ENCODE measurements around the gene FADS1.
A peak's percentile ranks its signal among the peaks of the same experiment; 100 is the strongest.

The FADS1 gene

GRCh38 chr11:61800331-61801281 lies 16.2 kb downstream of the FADS1 start:
- Histone ChIP-seq H3K9me3 (ENCODE audit: control insufficient read depth, insufficient read depth, low read depth, low read length) (no peaks in the 10 kb centered on the region), H3K4me1 (ENCODE audit: control insufficient read depth, insufficient read depth, low read length) (no peaks in the 10 kb centered on the region), H3K27me3 (ENCODE audit: control insufficient read depth, insufficient read depth, low read length) (no peaks in the 10 kb centered on the region), H3K4me3 (ENCODE audit: low read depth, low read length) (no peak overlapping the region), H3K27ac (ENCODE audit: low read depth, low read length) (no peak overlapping the region), H3K36me3 (ENCODE audit: control insufficient read depth, insufficient read depth, low read length) (peaks cover 86% of the 10 kb centered on the region), H3K9ac (ENCODE audit: low read length) (no peak overlapping the region)

GRCh38 chr11:61799665-61800284 lies 17.0 kb downstream of the FADS1 start:
- Histone ChIP-seq H3K36me3 (ENCODE audit: control insufficient read depth, insufficient read depth, low read length) (peaks cover 86% of the 10 kb centered on the region), H3K4me3 (ENCODE audit: low read depth, low read length) (no peak overlapping the region), H3K27me3 (ENCODE audit: control insufficient read depth, insufficient read depth, low read length) (no peaks in the 10 kb centered on the region), H3K9ac (ENCODE audit: low read length) (no peak overlapping the region), H3K27ac (ENCODE audit: low read depth, low read length) (no peak overlapping the region), H3K4me1 (ENCODE audit: control insufficient read depth, insufficient read depth, low read length) (no peaks in the 10 kb centered on the region), H3K9me3 (ENCODE audit: control insufficient read depth, insufficient read depth, low read depth, low read length) (no peaks in the 10 kb centered on the region)

- Histone ChIP-seq H3K36me3 (ENCODE audit: control insufficient read depth, insufficient read depth, low read length) (peaks cover 64% of the 10 kb centered on the region), H3K27ac (ENCODE audit: low read depth, low read length) (no peak overlapping the region), H3K4me1 (ENCODE audit: control insufficient read depth, insufficient read depth, low read length) (0 out of 2 replicates have a peak, but pooled peaks cover 3% of the 10 kb centered on the region), H3K9ac (ENCODE audit: low read length) (no peak overlapping the region), H3K9me3 (ENCODE audit: control insufficient read depth, insufficient read depth, low read depth, low read length) (no peaks in the 10 kb centered on the region), H3K27me3 (ENCODE audit: control insufficient read depth, insufficient read depth, low read length) (no peaks in the 10 kb centered on the region), H3K4me3 (ENCODE audit: low read depth, low read length) (no peak overlapping the region)
Observed at GRCh38 chr11:61797263-61797944, 19.4 kb downstream of the FADS1 start.

- Histone ChIP-seq H3K9me3 (ENCODE audit: control insufficient read depth, insufficient read depth, low read depth, low read length) (no peaks in the 10 kb centered on the region), H3K9ac (ENCODE audit: low read length) (no peak overlapping the region), H3K27ac (ENCODE audit: low read depth, low read length) (no peak overlapping the region), H3K27me3 (ENCODE audit: control insufficient read depth, insufficient read depth, low read length) (no peaks in the 10 kb centered on the region), H3K4me3 (ENCODE audit: low read depth, low read length) (no peak overlapping the region), H3K36me3 (ENCODE audit: control insufficient read depth, insufficient read depth, low read length) (peaks cover 51% of the 10 kb centered on the region), H3K4me1 (ENCODE audit: control insufficient read depth, insufficient read depth, low read length) (0 out of 2 replicates have a peak, but pooled peaks cover 3% of the 10 kb centered on the region)
Observed at GRCh38 chr11:61795876-61796526, 20.8 kb downstream of the FADS1 start.

GRCh38 chr11:61795459-61795858 lies 21.3 kb downstream of the FADS1 start:
- H3K27me3 ChIP-seq (ENCODE audit: control insufficient read depth, insufficient read depth, low read length), result no peaks in the 10 kb centered on the region
- H3K4me3 ChIP-seq (ENCODE audit: low read depth, low read length), result no peak overlapping the region
- H3K9me3 ChIP-seq (ENCODE audit: control insufficient read depth, insufficient read depth, low read depth, low read length), result no peaks in the 10 kb centered on the region
- peaks cover 49% of the 10 kb centered on the region for H3K36me3 ChIP-seq (ENCODE audit: control insufficient read depth, insufficient read depth, low read length)
- no peak overlapping the region for H3K27ac ChIP-seq (ENCODE audit: low read depth, low read length)
- H3K9ac ChIP-seq (ENCODE audit: low read length), result no peak overlapping the region
- 0 out of 2 replicates have a peak, but pooled peaks cover 3% of the 10 kb centered on the region for H3K4me1 ChIP-seq (ENCODE audit: control insufficient read depth, insufficient read depth, low read length)

GRCh38 chr11:61794579-61794978 lies 22.2 kb downstream of the FADS1 start:
- H3K4me3 ChIP-seq (ENCODE audit: low read depth, low read length), result no peak overlapping the region
- no peaks in the 10 kb centered on the region for H3K27me3 ChIP-seq (ENCODE audit: control insufficient read depth, insufficient read depth, low read length)
- no peak overlapping the region for H3K9ac ChIP-seq (ENCODE audit: low read length)
- H3K27ac ChIP-seq (ENCODE audit: low read depth, low read length), result no peak overlapping the region
- H3K4me1 ChIP-seq (ENCODE audit: control insufficient read depth, insufficient read depth, low read length), result 0 out of 2 replicates have a peak, but pooled peaks cover 3% of the 10 kb centered on the region
- peaks cover 49% of the 10 kb centered on the region for H3K36me3 ChIP-seq (ENCODE audit: control insufficient read depth, insufficient read depth, low read length)
- no peaks in the 10 kb centered on the region for H3K9me3 ChIP-seq (ENCODE audit: control insufficient read depth, insufficient read depth, low read depth, low read length)

GRCh38 chr11:61793829-61794204 lies 23.0 kb downstream of the FADS1 start:
- Histone ChIP-seq H3K36me3 (ENCODE audit: control insufficient read depth, insufficient read depth, low read length) (peaks cover 51% of the 10 kb centered on the region), H3K4me1 (ENCODE audit: control insufficient read depth, insufficient read depth, low read length) (0 out of 2 replicates have a peak, but pooled peaks cover 3% of the 10 kb centered on the region), H3K9ac (ENCODE audit: low read length) (peak overlapping the region; percentile 100), H3K27ac (ENCODE audit: low read depth, low read length) (no peak overlapping the region), H3K4me3 (ENCODE audit: low read depth, low read length) (peak overlapping the region; percentile 85), H3K27me3 (ENCODE audit: control insufficient read depth, insufficient read depth, low read length) (no peaks in the 10 kb centered on the region), H3K9me3 (ENCODE audit: control insufficient read depth, insufficient read depth, low read depth, low read length) (no peaks in the 10 kb centered on the region)

GRCh38 chr11:61793083-61793828 lies 23.5 kb downstream of the FADS1 start:
- H3K9ac ChIP-seq (ENCODE audit: low read length), result peak overlapping the region; percentile 100
- H3K9me3 ChIP-seq (ENCODE audit: control insufficient read depth, insufficient read depth, low read depth, low read length), result no peaks in the 10 kb centered on the region
- H3K27me3 ChIP-seq (ENCODE audit: control insufficient read depth, insufficient read depth, low read length), result no peaks in the 10 kb centered on the region
- H3K4me3 ChIP-seq (ENCODE audit: low read depth, low read length), result peak overlapping the region; percentile 85
- peak overlapping the region; percentile 100 for H3K27ac ChIP-seq (ENCODE audit: low read depth, low read length)
- H3K4me1 ChIP-seq (ENCODE audit: control insufficient read depth, insufficient read depth, low read length), result 0 out of 2 replicates have a peak, but pooled peaks cover 3% of the 10 kb centered on the region
- H3K36me3 ChIP-seq (ENCODE audit: control insufficient read depth, insufficient read depth, low read length), result peaks cover 53% of the 10 kb centered on the region

GRCh38 chr11:61792310-61793082 lies 24.3 kb downstream of the FADS1 start, which contains the start of the genes FEN1 and TMEM258:
Gene FEN1 (plus strand): TSS chr11:61792911. CDS start chr11:61795362, 2,451 bp downstream.
Gene TMEM258 (minus strand): TSS chr11:61792599. CDS start chr11:61792558, 41 bp downstream.
- Histone ChIP-seq H3K27me3 (ENCODE audit: control insufficient read depth, insufficient read depth, low read length) (no peaks in the 10 kb centered on the region), H3K9me3 (ENCODE audit: control insufficient read depth, insufficient read depth, low read depth, low read length) (no peaks in the 10 kb centered on the region), H3K4me1 (ENCODE audit: control insufficient read depth, insufficient read depth, low read length) (0 out of 2 replicates have a peak, but pooled peaks cover 3% of the 10 kb centered on the region), H3K27ac (ENCODE audit: low read depth, low read length) (peak within 1 kb of the TSS; percentile 100), H3K9ac (ENCODE audit: low read length) (peak within 1 kb of the TSS; percentile 100), H3K36me3 (ENCODE audit: control insufficient read depth, insufficient read depth, low read length) (peaks cover 58% of the 10 kb centered on the region), H3K4me3 (ENCODE audit: low read depth, low read length) (peak within 1 kb of the TSS; percentile 85)
